HCT116 (cell line): Measurements from ENCODE around the gene TGM2. TPM values are rescaled to one million over a fixed set of nuclear protein-coding genes. Genes with fewer than 3 reads are reported as not detected.

Experiments
- ATAC-seq: fragments of 200-7000 bp; cut with Tn5 transposase; 2 replicates; pipeline ENCODE4 v1.9.1; 2020; ENCODE audit warnings: mild to moderate bottlenecking, moderate library complexity
- BruUV-seq: library from RNA; stranded (reverse); fragments of 400-500 nt; replicated peaks from 2 replicates; lab custom pipeline; 2021; lab: Mats Ljungman, UMichigan
- CTCF ChIA-PET: fragments of 300-600 bp; sonication (Branson Sonifier 250); formaldehyde crosslinking; loops from one replicate; lab custom pipeline; 2021; ENCODE audit warnings: antibody characterized with exemption; lab: Charles Lee
- POLR2A ChIA-PET: fragments of 300-600, 350-600 bp; sonication (Branson Sonifier 250); formaldehyde crosslinking; loops from one replicate; lab custom pipeline; 2021; ENCODE audit warnings: antibody characterized with exemption; lab: Charles Lee
- RAD21 ChIA-PET, 2 experiments: fragments of 300-600 bp; sonication (Branson Sonifier 250); formaldehyde crosslinking; loops; one replicate each; lab custom pipeline; 2023; ENCODE audit warnings: low total read pairs in 2 of 2; ENCODE audit not compliant: uncharacterized antibody in 2 of 2, unreplicated experiment in 2 of 2, low non-redundant PET in 1 of 2; lab: Charles Lee
- DNase-seq: peaks from one replicate; pipeline ENCODE4 v3.0.0-alpha.2; 2010; ENCODE audit warnings: low read depth, low spot score
- H2AFZ ChIP-seq: fragments of 200-600 bp; shearing (Covaris generic), sonication (generic); 2 replicates; pipeline ENCODE4 v1.6.1; 2017; ENCODE audit warnings: low read depth, mixed run types, mixed read lengths, antibody characterized with exemption, low read length; ENCODE audit not compliant: poor library complexity, severe bottlenecking
- H3K27ac ChIP-seq: 2 replicates; pipeline ENCODE4 v1.5.1; 2012; ENCODE audit warnings: low read depth, low read length
- H3K27me3 ChIP-seq: fragments of 200-600 bp; sonication (generic); 2 replicates; pipeline ENCODE4 v1.6.1; 2016; ENCODE audit warnings: mixed run types, low read length, mixed read lengths; ENCODE audit not compliant: insufficient read depth
- H3K36me3 ChIP-seq, 2 experiments: fragments of 200-500 bp in 1 of 2; fragments of 200-600 bp in 1 of 2; sonication (Bioruptor generic) in 1 of 2; sonication (generic) in 1 of 2; 2 replicates each; pipeline versions ENCODE4 v1.5.1 to v1.6.1; 2014 to 2016; ENCODE audit warnings: low read length in 2 of 2, inconsistent platforms in 1 of 2, mixed read lengths in 1 of 2, mixed run types in 1 of 2; ENCODE audit not compliant: insufficient read depth in 2 of 2, control insufficient read depth in 1 of 2
- H3K4me1 ChIP-seq, 2 experiments: fragments of 200-600 bp in 1 of 2; sonication (generic) in 1 of 2; 2 replicates each; pipeline versions ENCODE4 v1.5.1 to v1.6.1; 2012 to 2017; ENCODE audit warnings: low read length in 2 of 2, inconsistent platforms in 1 of 2, mild to moderate bottlenecking in 1 of 2, mixed read lengths in 1 of 2, mixed run types in 1 of 2, moderate library complexity in 1 of 2; ENCODE audit not compliant: insufficient read depth in 2 of 2, control insufficient read depth in 1 of 2
- H3K4me2 ChIP-seq: fragments of 200-600 bp; sonication (generic); 2 replicates; pipeline ENCODE4 v1.6.1; 2017; ENCODE audit warnings: mixed run types, low read length, mixed read lengths
- H3K4me3 ChIP-seq, 2 experiments: fragments of 200-600 bp in 1 of 2; sonication (generic) in 1 of 2; replicated peaks in 1 of 2; 2 replicates each; pipeline ENCODE4 v1.5.1; 2011 to 2016; ENCODE audit warnings: low read length in 2 of 2, control low read depth in 1 of 2, low read depth in 1 of 2, mild to moderate bottlenecking in 1 of 2, mixed read lengths in 1 of 2, mixed run types in 1 of 2
- H3K79me2 ChIP-seq: fragments of 200-600 bp; sonication (generic); 2 replicates; pipeline ENCODE4 v1.6.1; 2017; ENCODE audit warnings: mild to moderate bottlenecking, mixed run types, low read length, moderate library complexity, mixed read lengths; ENCODE audit not compliant: insufficient read depth
- H3K9ac ChIP-seq: fragments of 200-600 bp; sonication (generic); 2 replicates; pipeline ENCODE4 v1.6.1; 2016; ENCODE audit warnings: low read length, mixed read lengths
- H3K9me2 ChIP-seq: fragments of 200-600 bp; sonication (generic), shearing (Covaris generic); 2 replicates; pipeline ENCODE4 v1.6.1; 2017; ENCODE audit warnings: mixed run types, mild to moderate bottlenecking, moderate library complexity; ENCODE audit not compliant: insufficient read depth
- H3K9me3 ChIP-seq, 2 experiments: fragments of 200-500 bp in 1 of 2; fragments of 200-600 bp in 1 of 2; sonication (Bioruptor generic) in 1 of 2; sonication (generic) in 1 of 2; 2 replicates each; pipeline ENCODE4 v1.6.1; 2014 to 2017; ENCODE audit warnings: low read length in 2 of 2, mixed read lengths in 2 of 2, inconsistent platforms in 1 of 2, low read depth in 1 of 2, mild to moderate bottlenecking in 1 of 2, mixed run types in 1 of 2, moderate library complexity in 1 of 2; ENCODE audit not compliant: control insufficient read depth in 1 of 2, insufficient read depth in 1 of 2
- H4K20me1 ChIP-seq: fragments of 200-600 bp; sonication (generic), shearing (Covaris generic); 2 replicates; pipeline ENCODE4 v1.6.1; 2017; ENCODE audit warnings: mixed run types, mild to moderate bottlenecking, moderate library complexity; ENCODE audit not compliant: insufficient read depth
- CBX3 ChIP-seq: IDR thresholded peaks from 2 replicates; pipeline ENCODE4 v1.6.1; 2012; ENCODE audit warnings: low read depth
- EGR1 ChIP-seq: IDR thresholded peaks from 2 replicates; pipeline ENCODE4 v1.6.1; 2012; ENCODE audit warnings: low read depth
- ELF1 ChIP-seq: IDR thresholded peaks from 2 replicates; pipeline ENCODE4 v1.6.1; 2012; ENCODE audit warnings: low read depth, borderline replicate concordance
- EZH2 ChIP-seq: fragments of 200-600 bp; sonication (generic); IDR thresholded peaks from 2 replicates; pipeline ENCODE4 v1.6.1; 2017; ENCODE audit warnings: antibody characterized with exemption, mixed run types
- EZH2phosphoT487 ChIP-seq: fragments of 200-600 bp; IDR thresholded peaks from 2 replicates; pipeline ENCODE4 v1.6.1; 2018; ENCODE audit warnings: antibody characterized with exemption, borderline replicate concordance
- FOSL1 ChIP-seq: IDR thresholded peaks from 2 replicates; pipeline ENCODE4 v1.6.1; 2012; ENCODE audit warnings: low read depth
- JUND ChIP-seq: IDR thresholded peaks from 2 replicates; pipeline ENCODE4 v1.6.1; 2012
- POLR2A ChIP-seq: IDR thresholded peaks from 2 replicates; pipeline ENCODE4 v1.7.0; 2011; ENCODE audit warnings: borderline replicate concordance; ENCODE audit not compliant: insufficient read depth, insufficient read length; ENCODE audit errors: extremely low read depth
- POLR2AphosphoS5 ChIP-seq: IDR thresholded peaks from 2 replicates; pipeline ENCODE4 v1.6.1; 2011; ENCODE audit warnings: mild to moderate bottlenecking, low read depth, low read length, moderate library complexity
- RAD21 ChIP-seq: IDR thresholded peaks from 2 replicates; pipeline ENCODE4 v1.6.1; 2012; ENCODE audit warnings: low read depth, mild to moderate bottlenecking
- SIN3A ChIP-seq: IDR thresholded peaks from 2 replicates; pipeline ENCODE4 v1.6.1; 2012; ENCODE audit warnings: low read depth
- SP1 ChIP-seq: IDR thresholded peaks from 2 replicates; pipeline ENCODE4 v1.6.1; 2012; ENCODE audit warnings: low read depth
- SRF ChIP-seq: IDR thresholded peaks from 2 replicates; pipeline ENCODE4 v1.6.1; 2012; ENCODE audit warnings: low read depth
- TCF7L2 ChIP-seq: IDR thresholded peaks from 2 replicates; pipeline ENCODE4 v1.7.0; 2011; ENCODE audit warnings: borderline replicate concordance, inconsistent platforms; ENCODE audit not compliant: insufficient read depth, insufficient read length; ENCODE audit errors: extremely low read depth
- YY1 ChIP-seq: IDR thresholded peaks from 2 replicates; pipeline ENCODE4 v1.6.1; 2011; ENCODE audit warnings: low read length, low read depth, moderate library complexity, mild to moderate bottlenecking; ENCODE audit not compliant: insufficient replicate concordance; ENCODE audit errors: extremely low read depth
- ZFX ChIP-seq: fragments of 450-650 bp; IDR thresholded peaks from 2 replicates; pipeline ENCODE4 v1.6.1; 2017
- ZNF274 ChIP-seq: fragments of 200-500 bp; sonication (Bioruptor generic); IDR thresholded peaks from 2 replicates; pipeline ENCODE4 v1.6.1; 2014; ENCODE audit warnings: mild to moderate bottlenecking, low read depth, low read length, inconsistent platforms
- intact Hi-C: fragments of 100-400 bp; cut with micrococcal nuclease; formaldehyde crosslinking; loops from 2 replicates; pipeline ENCODE4 v1.10.0; 2022
- total RNA-seq: library from RNA; stranded (reverse); gene quantifications from one replicate; pipeline ENCODE4 v1.2.1, GENCODE V29; 2021; ENCODE audit not compliant: unreplicated experiment
- TF ChIP-seq, protein P1 (sequence below), 3 experiments: fragments of 200-600 bp in 1 of 3; sonication (generic) in 1 of 3; IDR thresholded peaks in 2 of 3; conservative IDR thresholded peaks in 1 of 3; 2 replicates each; pipeline ENCODE4 v1.5.1; 2012 to 2017; ENCODE audit warnings: low read depth in 2 of 3, low read length in 2 of 3, antibody characterized with exemption in 1 of 3, borderline replicate concordance in 1 of 3, control low read depth in 1 of 3, mild to moderate bottlenecking in 1 of 3, mixed read lengths in 1 of 3, mixed run types in 1 of 3, moderate library complexity in 1 of 3; ENCODE audit not compliant: insufficient read depth in 1 of 3
- TF ChIP-seq, protein P2 (sequence below): IDR thresholded peaks from 2 replicates; pipeline ENCODE4 v1.6.1; 2012
- TF ChIP-seq, protein P3 (sequence below): IDR thresholded peaks from 2 replicates; pipeline ENCODE4 v1.6.1; 2011; ENCODE audit warnings: mild to moderate bottlenecking, low read length, moderate library complexity; ENCODE audit not compliant: insufficient replicate concordance; ENCODE audit errors: extremely low read depth

Gene TGM2
- total RNA-seq, 1 experiment from 2014 or later, result 6.1 TPM

DNA sequence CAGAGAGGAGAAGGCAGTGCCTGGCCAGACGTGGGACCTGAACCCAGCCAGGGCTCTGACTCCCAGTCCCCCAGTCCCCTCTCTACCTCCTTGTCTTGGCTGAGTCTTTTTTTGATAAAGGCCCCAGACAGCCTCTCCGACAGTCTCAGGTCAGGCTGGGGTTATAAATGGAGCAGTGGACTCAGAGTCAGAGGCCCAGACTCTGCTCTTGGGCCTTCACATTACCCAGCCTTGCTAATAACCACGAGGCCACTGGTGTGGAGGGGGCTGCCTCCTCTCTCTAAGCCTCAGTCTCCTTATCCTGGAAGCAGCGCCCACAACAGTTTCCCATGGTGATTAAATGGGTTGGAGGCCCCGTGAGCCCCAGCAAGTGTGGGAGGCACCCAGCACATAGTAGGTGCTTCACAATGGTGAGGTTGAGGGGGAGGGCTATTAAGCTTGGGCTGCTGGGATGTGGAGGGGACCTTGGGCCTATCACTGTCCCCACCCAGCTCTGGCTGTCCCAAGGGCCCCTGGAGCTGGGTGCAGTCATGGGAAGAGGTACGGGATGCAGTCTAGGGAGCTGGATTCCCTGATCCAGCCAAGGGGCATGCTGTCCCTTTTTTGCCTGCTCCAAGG lies 35.7 kb downstream of the TGM2 start:
- no peak overlapping the region for H2AFZ ChIP-seq
- H3K4me1 ChIP-seq, result peaks cover 34 to 35% of the 10 kb centered on the region in 2 experiments
- ChIA-PET POLR2A (no interaction called here), CTCF (no interaction called here), RAD21 (no interaction called here)
- H3K79me2 ChIP-seq, result no peaks in the 10 kb centered on the region
- DNase-seq (no peak), ATAC-seq (no peak)
- no peaks in the 10 kb centered on the region for H3K9me2 ChIP-seq
- no TSS peak for BruUV-seq
- no peaks in the 10 kb centered on the region for H4K20me1 ChIP-seq
- H3K9ac ChIP-seq, result no peak overlapping the region
- no peak overlapping the region for H3K4me3 ChIP-seq
- H3K9me3 ChIP-seq, result no peaks in the 10 kb centered on the region
- H3K4me2 ChIP-seq, result no peak overlapping the region
- no peak overlapping the region for H3K27ac ChIP-seq
- TF ChIP-seq POLR2AphosphoS5, result no peak
- TF ChIP-seq ZFX, result no peak
- no peak for TF ChIP-seq EZH2phosphoT487
- no peak for TF ChIP-seq POLR2A
- TF ChIP-seq SP1, result no peak
- no peak for TF ChIP-seq JUND
- no peak for TF ChIP-seq SRF
- TF ChIP-seq EZH2, result no peak
- no peak for TF ChIP-seq SIN3A
- TF ChIP-seq YY1, result no peak
- TF ChIP-seq, protein P1, sequence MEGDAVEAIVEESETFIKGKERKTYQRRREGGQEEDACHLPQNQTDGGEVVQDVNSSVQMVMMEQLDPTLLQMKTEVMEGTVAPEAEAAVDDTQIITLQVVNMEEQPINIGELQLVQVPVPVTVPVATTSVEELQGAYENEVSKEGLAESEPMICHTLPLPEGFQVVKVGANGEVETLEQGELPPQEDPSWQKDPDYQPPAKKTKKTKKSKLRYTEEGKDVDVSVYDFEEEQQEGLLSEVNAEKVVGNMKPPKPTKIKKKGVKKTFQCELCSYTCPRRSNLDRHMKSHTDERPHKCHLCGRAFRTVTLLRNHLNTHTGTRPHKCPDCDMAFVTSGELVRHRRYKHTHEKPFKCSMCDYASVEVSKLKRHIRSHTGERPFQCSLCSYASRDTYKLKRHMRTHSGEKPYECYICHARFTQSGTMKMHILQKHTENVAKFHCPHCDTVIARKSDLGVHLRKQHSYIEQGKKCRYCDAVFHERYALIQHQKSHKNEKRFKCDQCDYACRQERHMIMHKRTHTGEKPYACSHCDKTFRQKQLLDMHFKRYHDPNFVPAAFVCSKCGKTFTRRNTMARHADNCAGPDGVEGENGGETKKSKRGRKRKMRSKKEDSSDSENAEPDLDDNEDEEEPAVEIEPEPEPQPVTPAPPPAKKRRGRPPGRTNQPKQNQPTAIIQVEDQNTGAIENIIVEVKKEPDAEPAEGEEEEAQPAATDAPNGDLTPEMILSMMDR (IDR thresholded peaks at IDR 0.05 in 2 of 3, conservative IDR thresholded peaks at IDR 0.05 in 1 of 3; ENCODE audit: borderline replicate concordance in 1 of 3, insufficient read depth in 1 of 3, low read depth in 2 of 3, low read length in 2 of 3), result no peak
- TF ChIP-seq FOSL1, result no peak
- TF ChIP-seq TCF7L2, result no peak
- TF ChIP-seq ZNF274, result no peak
- no peak for TF ChIP-seq CBX3
- TF ChIP-seq ELF1, result no peak
- TF ChIP-seq, protein P2, sequence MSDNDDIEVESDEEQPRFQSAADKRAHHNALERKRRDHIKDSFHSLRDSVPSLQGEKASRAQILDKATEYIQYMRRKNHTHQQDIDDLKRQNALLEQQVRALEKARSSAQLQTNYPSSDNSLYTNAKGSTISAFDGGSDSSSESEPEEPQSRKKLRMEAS, result no peak
- TF ChIP-seq, protein P3, sequence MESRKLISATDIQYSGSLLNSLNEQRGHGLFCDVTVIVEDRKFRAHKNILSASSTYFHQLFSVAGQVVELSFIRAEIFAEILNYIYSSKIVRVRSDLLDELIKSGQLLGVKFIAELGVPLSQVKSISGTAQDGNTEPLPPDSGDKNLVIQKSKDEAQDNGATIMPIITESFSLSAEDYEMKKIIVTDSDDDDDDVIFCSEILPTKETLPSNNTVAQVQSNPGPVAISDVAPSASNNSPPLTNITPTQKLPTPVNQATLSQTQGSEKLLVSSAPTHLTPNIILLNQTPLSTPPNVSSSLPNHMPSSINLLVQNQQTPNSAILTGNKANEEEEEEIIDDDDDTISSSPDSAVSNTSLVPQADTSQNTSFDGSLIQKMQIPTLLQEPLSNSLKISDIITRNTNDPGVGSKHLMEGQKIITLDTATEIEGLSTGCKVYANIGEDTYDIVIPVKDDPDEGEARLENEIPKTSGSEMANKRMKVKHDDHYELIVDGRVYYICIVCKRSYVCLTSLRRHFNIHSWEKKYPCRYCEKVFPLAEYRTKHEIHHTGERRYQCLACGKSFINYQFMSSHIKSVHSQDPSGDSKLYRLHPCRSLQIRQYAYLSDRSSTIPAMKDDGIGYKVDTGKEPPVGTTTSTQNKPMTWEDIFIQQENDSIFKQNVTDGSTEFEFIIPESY, result no peak
- no peak for TF ChIP-seq EGR1
- no peak for TF ChIP-seq RAD21
- H3K27me3 ChIP-seq, result no peaks in the 10 kb centered on the region
- no peaks in the 10 kb centered on the region for H3K36me3 ChIP-seq
- intact Hi-C loops, result no loop called here
